ENCODE results near the gene PTPRB.

Gene PTPRB

GRCh38 chr12:70637303-70638085 is at the start of gene PTPRB:
PTPRB (minus strand) TSS chr12:70637429; CDS start chr12:70637395, 34 bp downstream.
- DNase-seq (ENCODE audit: low read depth): no peak

- no peak for DNase-seq (ENCODE audit: low read depth)
Observed at GRCh38 chr12:70686907-70687306, 49.7 kb upstream of the PTPRB start.

GRCh38 chr12:70686299-70686698 is 49.1 kb upstream of the PTPRB start:
- no peak for DNase-seq (ENCODE audit: low read depth)

DNA sequence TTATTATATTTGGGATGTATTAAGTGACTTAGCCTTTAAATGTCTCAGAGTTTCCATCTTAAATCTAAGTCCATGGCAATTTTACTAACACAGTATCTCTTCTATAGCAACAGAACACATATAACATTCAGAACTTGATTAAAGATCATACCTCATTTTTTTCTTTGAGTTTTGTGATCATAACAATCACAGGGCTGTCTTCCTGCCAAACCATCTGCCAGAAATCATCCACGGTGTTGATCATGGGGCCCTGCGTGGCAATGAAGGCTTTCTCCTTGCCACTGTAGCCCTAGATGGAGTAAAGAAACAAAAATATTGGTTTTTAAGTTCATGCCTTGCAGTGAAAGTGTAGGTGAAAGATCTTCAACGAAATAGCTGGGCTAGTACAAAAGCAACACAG is 46.7 kb upstream of the PTPRB start:
- no peak for DNase-seq (ENCODE audit: low read depth)

GRCh38 chr12:70671698-70672097 is 34.5 kb upstream of the PTPRB start:
- no peak for DNase-seq (ENCODE audit: low read depth)

- DNase-seq (ENCODE audit: low read depth): no peak
Observed at GRCh38 chr12:70670948-70671347, 33.7 kb upstream of the PTPRB start.

DNA sequence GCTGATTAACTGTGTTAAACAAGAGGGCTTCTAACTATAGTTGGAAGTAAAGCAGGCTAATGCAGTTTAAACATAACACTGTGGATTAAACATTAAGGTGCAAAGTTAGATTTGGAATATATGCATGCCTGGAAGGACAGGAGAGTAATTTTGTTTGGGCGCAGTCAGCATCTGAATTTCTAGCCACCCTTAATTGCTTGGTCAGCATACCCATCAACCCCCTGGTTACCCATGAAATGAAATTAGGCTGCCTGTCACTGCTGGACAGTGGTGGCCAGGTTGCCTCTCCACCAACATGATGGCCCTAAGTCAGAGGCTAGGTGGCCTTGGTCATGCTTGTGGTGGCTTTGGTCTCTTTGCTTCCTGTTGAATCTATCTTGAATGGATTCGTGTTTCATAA is 30.0 kb upstream of the PTPRB start:
- no peak for DNase-seq (ENCODE audit: low read depth)

DNA sequence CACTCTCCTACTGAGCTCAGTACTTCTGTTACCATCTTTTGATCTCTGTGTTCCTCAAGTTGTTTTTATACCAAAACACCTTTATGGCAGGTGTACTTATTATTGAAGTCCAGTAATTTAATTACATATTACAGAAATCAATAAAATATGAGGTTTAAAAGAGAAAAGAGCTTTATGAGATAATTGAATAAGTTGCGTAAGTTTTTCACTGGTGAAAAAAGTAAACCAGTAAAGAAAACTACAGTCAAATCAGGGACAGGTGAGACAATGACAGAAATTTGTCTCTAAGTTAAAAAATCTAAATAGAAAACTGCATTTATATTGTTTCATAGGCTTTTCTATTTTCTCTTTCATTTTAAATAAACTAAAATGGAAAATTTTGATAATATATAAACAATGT is 29.1 kb upstream of the PTPRB start:
- DNase-seq (ENCODE audit: low read depth): no peak

DNA sequence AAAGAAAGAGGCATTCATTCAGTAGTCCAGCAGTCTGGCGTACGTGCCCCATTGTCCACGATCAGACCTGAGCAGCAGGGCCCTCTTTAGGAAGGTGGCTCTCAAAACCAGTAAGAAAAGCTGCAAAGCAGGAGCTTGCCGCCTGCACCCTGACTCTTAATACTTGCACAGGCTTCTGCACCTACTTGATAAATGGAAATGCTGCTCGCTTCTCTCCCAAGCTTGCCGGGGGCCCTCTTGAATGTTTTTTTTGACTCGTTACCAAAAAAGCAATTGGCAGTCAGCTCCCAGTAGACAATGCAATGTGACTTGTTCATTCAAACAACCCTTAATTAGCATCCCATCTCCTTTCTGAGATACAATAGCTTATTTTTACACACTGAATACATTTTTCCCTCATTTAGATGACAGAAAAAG is 27.2 kb upstream of the PTPRB start:
- no peak for DNase-seq (ENCODE audit: low read depth)

GRCh38 chr12:70663838-70664237 is 26.6 kb upstream of the PTPRB start:
- no peak for DNase-seq (ENCODE audit: low read depth)

GRCh38 chr12:70661466-70662161 is 24.4 kb upstream of the PTPRB start:
- DNase-seq (ENCODE audit: low read depth): no peak

DNA sequence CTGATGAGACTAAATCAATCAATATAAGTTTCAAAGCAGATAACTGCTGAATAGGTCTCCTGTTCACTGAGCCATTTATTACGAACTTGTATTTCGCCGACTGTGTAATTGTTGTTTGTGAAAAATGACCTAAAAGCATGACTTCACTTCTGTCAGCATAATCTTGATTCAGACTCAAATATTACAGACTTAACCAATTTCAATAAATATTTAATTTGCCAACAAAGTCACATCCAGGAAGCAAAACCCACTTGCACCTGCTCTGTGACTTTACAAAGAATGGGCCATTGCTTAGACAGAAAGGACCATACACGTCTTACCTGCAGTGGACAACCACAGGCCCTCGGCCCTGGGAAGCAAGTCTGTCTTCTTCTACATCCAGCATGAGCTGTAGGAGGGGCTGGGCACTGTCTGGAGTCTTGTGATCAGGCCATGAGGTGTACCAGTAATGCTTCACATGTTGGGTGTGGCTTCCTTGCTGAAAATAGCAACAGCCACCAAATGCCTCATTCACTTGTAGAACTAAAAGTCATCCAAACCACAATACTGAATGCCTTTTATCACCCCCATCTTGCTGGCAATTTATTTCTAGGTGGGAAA is 23.5 kb upstream of the PTPRB start:
- no peak for DNase-seq (ENCODE audit: low read depth)

- DNase-seq (ENCODE audit: low read depth): no peak
Observed at GRCh38 chr12:70660002-70660604, 22.9 kb upstream of the PTPRB start.

DNA sequence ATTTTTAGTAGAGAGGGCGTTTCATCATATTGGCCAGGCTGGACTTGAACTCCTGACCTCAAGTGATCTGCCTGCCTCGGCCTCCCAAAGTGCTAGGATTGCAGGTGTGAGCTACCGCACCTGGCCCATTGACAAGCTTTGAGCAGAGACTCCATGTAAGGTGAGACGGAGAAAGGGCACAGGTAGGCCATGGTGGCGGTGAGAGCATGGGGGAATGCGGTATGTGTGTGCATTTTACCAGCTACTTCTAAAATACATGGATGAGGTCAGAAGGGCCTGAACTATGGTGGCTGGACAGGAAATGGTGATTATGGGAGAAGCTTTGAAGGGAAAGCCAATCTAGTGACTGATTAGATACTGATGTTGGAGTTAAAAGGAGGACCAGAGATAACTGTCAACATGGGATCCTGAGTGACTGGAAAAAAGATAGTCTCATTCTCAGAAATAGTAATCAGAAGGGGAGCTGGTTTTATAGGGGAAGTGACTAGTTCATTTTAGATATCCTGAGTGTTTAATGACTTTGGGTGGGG is 21.9 kb upstream of the PTPRB start:
- no peak for DNase-seq (ENCODE audit: low read depth)

DNA sequence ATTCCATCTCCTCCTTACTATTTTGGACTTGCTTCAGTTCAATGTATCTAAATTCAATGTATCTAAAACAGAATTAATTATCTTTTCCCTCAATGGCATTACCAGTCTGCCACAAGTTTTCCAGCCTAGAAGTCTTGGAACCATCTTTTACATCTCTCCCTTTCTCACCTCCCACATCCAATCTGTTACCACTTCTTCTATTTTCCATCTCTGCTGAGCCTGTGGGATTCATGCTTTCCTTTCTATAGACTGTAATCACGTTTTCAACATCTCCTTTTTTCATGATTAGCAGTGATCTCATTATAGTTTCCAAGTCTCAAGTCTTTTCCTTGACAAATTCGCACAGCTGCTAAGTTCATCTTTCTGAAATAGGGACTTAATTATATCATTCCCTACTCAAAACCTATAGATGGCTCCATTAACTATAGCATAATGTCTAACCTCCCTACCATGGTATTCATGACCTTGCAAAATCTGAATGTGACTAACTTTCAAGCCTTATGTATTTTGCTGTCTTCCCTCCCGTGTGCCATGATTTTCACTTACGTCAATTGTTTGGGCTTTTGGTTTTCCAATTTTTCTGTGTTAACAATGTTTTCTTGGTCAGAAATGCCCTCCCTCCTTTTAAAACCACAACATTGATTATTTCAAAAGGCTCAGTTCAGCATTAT is 20.5 kb upstream of the PTPRB start:
- no peak for DNase-seq (ENCODE audit: low read depth)

GRCh38 chr12:70652451-70652850 is 15.2 kb upstream of the PTPRB start:
- no peak for DNase-seq (ENCODE audit: low read depth)

DNA sequence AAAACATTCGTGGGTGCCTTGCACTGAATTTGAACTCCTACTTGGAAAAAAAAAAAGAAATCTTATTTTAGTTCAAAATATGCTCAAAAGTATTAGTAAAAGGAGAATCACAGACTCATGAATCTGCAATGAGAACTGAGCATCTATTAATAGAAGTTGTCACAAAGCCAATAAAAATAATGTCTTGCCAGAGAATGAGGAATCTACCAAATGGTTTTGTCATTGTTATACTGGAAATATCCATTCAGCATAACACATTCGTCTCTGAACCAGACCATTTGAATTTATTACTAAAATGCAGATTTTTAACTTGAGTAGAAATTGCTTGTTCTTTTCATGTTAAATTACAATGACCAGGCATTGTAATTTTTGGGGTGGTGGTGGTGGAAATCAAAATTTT is 11.6 kb upstream of the PTPRB start:
- no peak for DNase-seq (ENCODE audit: low read depth)

GRCh38 chr12:70648191-70648590 is 11.0 kb upstream of the PTPRB start:
- DNase-seq (ENCODE audit: low read depth): no peak

GRCh38 chr12:70646850-70647249 is 9.6 kb upstream of the PTPRB start:
- no peak for DNase-seq (ENCODE audit: low read depth)

DNA sequence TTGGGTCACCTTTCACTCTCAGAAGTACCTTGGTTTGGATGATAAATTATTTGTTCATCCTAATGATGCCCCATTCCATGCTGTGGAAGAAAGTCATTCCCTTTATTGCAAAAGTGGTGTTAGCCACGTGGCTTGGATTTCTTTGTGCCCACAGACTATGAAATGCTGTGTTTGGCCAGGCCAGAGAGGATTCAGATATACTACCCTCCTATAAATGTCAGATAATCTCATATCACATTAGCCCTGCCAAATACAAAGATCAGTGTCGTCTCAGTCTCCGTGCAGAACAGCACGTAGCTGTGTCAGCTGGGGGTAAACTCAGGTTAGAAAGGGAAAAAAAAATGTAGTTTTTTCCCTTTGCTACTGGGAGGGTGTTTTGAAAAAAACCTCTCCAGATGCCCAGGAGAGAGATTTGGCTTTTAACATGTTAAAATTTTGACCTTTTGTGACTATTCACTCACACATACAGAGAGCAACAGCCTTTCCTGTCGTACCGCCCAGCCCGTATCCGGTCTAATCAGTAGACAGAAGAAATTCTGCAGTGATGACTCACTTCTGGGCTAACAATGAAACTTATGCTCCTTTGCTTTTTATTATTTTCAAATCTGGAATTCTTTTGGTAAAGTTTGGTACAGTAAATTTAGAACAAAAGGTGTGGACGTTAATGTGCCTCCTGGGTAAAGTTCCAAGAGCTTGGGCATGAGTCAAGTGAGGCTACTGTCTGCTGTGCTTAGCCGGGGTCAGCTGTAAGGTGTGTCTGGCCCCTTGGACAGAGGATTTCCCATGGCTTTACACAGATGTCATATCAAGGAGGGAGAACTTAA is 8.5 kb upstream of the PTPRB start:
- DNase-seq (ENCODE audit: low read depth): no peak

GRCh38 chr12:70644861-70645260 is 7.6 kb upstream of the PTPRB start:
- DNase-seq (ENCODE audit: low read depth): no peak
